Lower lobe of right lung (tissue), 2 donors: ENCODE results near the gene FOXI1. TPM values are rescaled to one million over a fixed set of nuclear protein-coding genes. Genes with fewer than 3 reads are reported as not detected.

Experiments
- ATAC-seq, 2 donors: fragments of 200-7000 bp; cut with Tn5 transposase; one replicate each; pipeline ENCODE4 v1.9.1; 2020 to 2022; ENCODE audit warnings: mild to moderate bottlenecking in 2 of 2, moderate library complexity in 2 of 2
- DNase-seq: peaks from one replicate; pipeline ENCODE4 v3.0.0-alpha.2; 2020
- H3K27ac ChIP-seq: fragments of 200-600 bp; one replicate; pipeline ENCODE4 v1.8.0; 2022
- H3K27me3 ChIP-seq: fragments of 200-600 bp; one replicate; pipeline ENCODE4 v1.8.0; 2022; ENCODE audit warnings: low read depth
- H3K36me3 ChIP-seq: fragments of 200-600 bp; one replicate; pipeline ENCODE4 v1.8.0; 2022; ENCODE audit warnings: mild to moderate bottlenecking
- H3K4me1 ChIP-seq: fragments of 200-600 bp; one replicate; pipeline ENCODE4 v1.8.0; 2022
- H3K4me3 ChIP-seq: fragments of 200-600 bp; one replicate; pipeline ENCODE4 v1.8.0; 2022; ENCODE audit warnings: mild to moderate bottlenecking
- H3K9me3 ChIP-seq: fragments of 200-600 bp; one replicate; pipeline ENCODE4 v1.8.0; 2022
- CTCF ChIP-seq: fragments of 200-600 bp; IDR thresholded peaks from one replicate; pipeline ENCODE4 v1.8.0; 2022; ENCODE audit warnings: antibody characterized with exemption, mild to moderate bottlenecking
- intact Hi-C: fragments of 100-400 bp; cut with DNase I; formaldehyde crosslinking; loops from one replicate; pipeline ENCODE4 v1.11.0; 2022
- total RNA-seq: library from RNA; stranded (reverse); fragmentation: NEBNext Ultra II Directional; extraction: Animal tissue kit (Norgen Biotek cat#: 25700); gene quantifications from one replicate; pipeline ENCODE4 v1.2.1, GENCODE V29; 2021
- donor health status: DM: no; HTN: yes; CAD: no; lungs with severe emphysema.

Gene FOXI1
- total RNA-seq, 1 donor from 2014 or later, result not detected

- no peak for DNase-seq
- intact Hi-C loops, result loop anchor here (5.0 kb wide), 1 partner anchor 73 kb away; no protein-coding TSS in a partner anchor
- no peaks in the 10 kb centered on the region for H3K27me3 ChIP-seq
- ATAC-seq, result no peak
- TF ChIP-seq CTCF, result no peak
- no peaks in the 10 kb centered on the region for H3K36me3 ChIP-seq
- H3K9me3 ChIP-seq, result no peaks in the 10 kb centered on the region
- H3K4me1 ChIP-seq, result no peaks in the 10 kb centered on the region
- no peak overlapping the region for H3K27ac ChIP-seq
- no peak overlapping the region for H3K4me3 ChIP-seq
These were observed 987 bp upstream of the FOXI1 start for GRCh38 chr5:170104710-170105109.

GRCh38 chr5:170107674-170108073, 2.0 kb downstream of the FOXI1 start:
- intact Hi-C loops, result no loop called here
- no peaks in the 10 kb centered on the region for H3K36me3 ChIP-seq
- H3K27me3 ChIP-seq, result no peaks in the 10 kb centered on the region
- H3K4me1 ChIP-seq, result no peaks in the 10 kb centered on the region
- no peak overlapping the region for H3K27ac ChIP-seq
- no peak for TF ChIP-seq CTCF
- H3K9me3 ChIP-seq, result no peaks in the 10 kb centered on the region
- ATAC-seq (no peak), DNase-seq (no peak)
- H3K4me3 ChIP-seq, result no peak overlapping the region

GRCh38 chr5:170108266-170108785, 2.6 kb downstream of the FOXI1 start:
- ATAC-seq, result no peak
- intact Hi-C loops, result no loop called here
- no peak for TF ChIP-seq CTCF
- Histone ChIP-seq H3K36me3 (no peaks in the 10 kb centered on the region), H3K4me3 (no peak overlapping the region), H3K27me3 (no peaks in the 10 kb centered on the region), H3K9me3 (no peaks in the 10 kb centered on the region), H3K4me1 (no peaks in the 10 kb centered on the region), H3K27ac (no peak overlapping the region)
- DNase-seq, result no peak

- intact Hi-C loops, result no loop called here
- ATAC-seq (no peak), DNase-seq (no peak)
- no peak overlapping the region for H3K27ac ChIP-seq
- no peak for TF ChIP-seq CTCF
- no peaks in the 10 kb centered on the region for H3K36me3 ChIP-seq
- H3K9me3 ChIP-seq, result no peaks in the 10 kb centered on the region
- H3K4me3 ChIP-seq, result no peak overlapping the region
- no peaks in the 10 kb centered on the region for H3K27me3 ChIP-seq
- no peaks in the 10 kb centered on the region for H3K4me1 ChIP-seq
These were observed 3.6 kb downstream of the FOXI1 start for GRCh38 chr5:170109059-170110031.

GRCh38 chr5:170110403-170111087, 4.8 kb downstream of the FOXI1 start:
- no peak for DNase-seq
- Histone ChIP-seq H3K4me1 (no peaks in the 10 kb centered on the region), H3K9me3 (no peaks in the 10 kb centered on the region), H3K4me3 (no peak overlapping the region), H3K27ac (no peak overlapping the region), H3K27me3 (no peaks in the 10 kb centered on the region), H3K36me3 (no peaks in the 10 kb centered on the region)
- no peak for ATAC-seq
- TF ChIP-seq CTCF, result no peak
- intact Hi-C loops, result no loop called here
